ENCODE results near the gene TP53. TPM values are rescaled to one million over a fixed set of nuclear protein-coding genes. Genes with fewer than 3 reads are reported as not detected.
A peak's percentile ranks its signal among the peaks of the same experiment; 100 is the strongest.
"Not testable (repeated sequence)": the region's sequence is repeated elsewhere in the genome, so short reads cannot be mapped to it uniquely, and the experiment has no call there.

TP53 gene
- total RNA-seq, 1 donor from 2014 or later, result 49.4 TPM

DNA sequence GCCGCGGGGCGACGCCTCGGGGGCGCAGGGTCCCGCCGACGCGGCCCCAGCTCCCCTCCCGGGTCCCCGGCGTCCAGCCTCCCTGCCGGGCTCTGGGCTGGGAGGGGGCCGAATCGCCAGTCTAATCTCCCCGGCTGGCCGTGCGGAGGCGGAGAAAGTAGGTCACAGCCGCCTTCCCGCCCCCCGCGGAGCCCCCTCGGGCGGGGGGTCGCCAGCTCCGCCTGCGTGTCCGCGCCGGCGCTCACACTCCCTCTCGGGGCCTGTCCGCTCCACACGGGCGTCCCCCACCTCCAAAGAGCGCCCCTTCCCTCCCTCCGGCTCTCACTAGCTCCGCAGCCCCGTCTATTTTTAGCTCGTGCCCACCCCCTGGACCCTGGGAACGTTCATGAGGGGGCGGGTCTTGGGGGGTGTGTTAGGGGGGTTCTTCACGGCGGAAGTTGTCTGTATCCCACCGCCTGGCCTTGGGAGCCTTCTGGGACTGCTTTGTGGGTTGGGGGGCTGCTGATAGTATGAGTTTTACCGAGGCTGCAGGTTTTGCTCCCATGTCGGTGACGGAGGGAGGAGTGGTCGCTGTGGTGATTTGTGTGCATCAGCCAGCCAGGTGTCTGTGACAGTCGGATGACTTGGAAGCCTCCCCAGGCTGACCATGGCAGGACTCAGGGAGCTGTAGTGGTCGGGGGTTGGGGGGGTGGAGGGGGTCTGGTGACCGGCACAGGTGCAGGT is 35.5 kb downstream of the TP53 start:
- TF ChIP-seq CTCF (conservative IDR thresholded peaks at IDR 0.05; ENCODE audit: low read depth, low read length), result no peak
- no peak overlapping the region for H3K4me3 ChIP-seq (ENCODE audit: low read depth, low read length)
- no peak for DNase-seq (ENCODE audit: low read depth)

- no peak for DNase-seq (ENCODE audit: low read depth)
- TF ChIP-seq CTCF (conservative IDR thresholded peaks at IDR 0.05; ENCODE audit: low read depth, low read length), result no peak
Observed at GRCh38 chr17:7651097-7651664, 36.1 kb downstream of the TP53 start.

DNA sequence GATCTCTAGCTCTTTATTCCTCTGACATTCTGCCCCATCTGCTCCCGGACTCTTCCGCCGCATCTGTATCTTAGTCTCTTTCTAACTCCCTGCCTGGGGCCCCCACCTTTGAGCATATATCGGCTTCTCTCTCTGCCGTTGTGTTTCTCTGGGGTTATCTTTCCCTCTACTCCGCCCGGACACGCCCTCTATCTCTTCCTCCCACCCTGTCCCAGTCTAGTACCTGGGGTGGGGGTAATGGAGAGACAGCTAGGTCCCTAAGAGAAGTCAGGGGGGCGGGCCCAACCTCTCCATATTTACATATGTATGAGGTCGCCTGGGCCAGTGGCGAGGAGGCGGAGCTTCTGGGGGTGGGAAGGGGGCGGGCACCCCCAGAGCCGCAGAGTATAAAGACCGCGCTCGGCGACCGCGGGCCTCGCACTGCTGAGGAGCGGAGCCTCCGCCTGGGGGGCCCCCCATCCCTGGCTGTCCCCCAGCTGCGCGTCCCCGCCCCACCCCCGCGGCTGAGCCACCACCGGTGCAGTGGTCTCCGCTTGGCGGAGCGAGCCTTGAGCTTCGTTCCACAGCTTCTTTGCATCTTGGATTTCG is 36.7 kb downstream of the TP53 start, which contains the start of gene ATP1B2:
TSS of gene ATP1B2 (plus strand) at position 418 of the 588 bp plus-strand sequence. CDS start 593 bp downstream, outside the sequence.
- no peak for TF ChIP-seq CTCF (conservative IDR thresholded peaks at IDR 0.05; ENCODE audit: low read depth, low read length)
- H3K4me3 ChIP-seq (ENCODE audit: low read depth, low read length), result peak within 1 kb of the TSS; percentile 19
- DNase-seq (ENCODE audit: low read depth), result no peak

More at GRCh38 chr17:7651097-7651664, 36.1 kb downstream of the TP53 start:
- H3K4me3 ChIP-seq (ENCODE audit: low read depth, low read length), result no peak overlapping the region

GRCh38 chr17:7647018-7647417 is 40.3 kb downstream of the TP53 start:
- TF ChIP-seq CTCF (conservative IDR thresholded peaks at IDR 0.05; ENCODE audit: low read depth, low read length), result no peak
- no peak for DNase-seq (ENCODE audit: low read depth)
- H3K4me3 ChIP-seq (ENCODE audit: low read depth, low read length), result no peak overlapping the region

GRCh38 chr17:7646457-7646856 is 40.8 kb downstream of the TP53 start:
- DNase-seq (ENCODE audit: low read depth), result no peak
- TF ChIP-seq CTCF (conservative IDR thresholded peaks at IDR 0.05; ENCODE audit: low read depth, low read length), result no peak
- no peak overlapping the region for H3K4me3 ChIP-seq (ENCODE audit: low read depth, low read length)

- TF ChIP-seq CTCF (conservative IDR thresholded peaks at IDR 0.05; ENCODE audit: low read depth, low read length), result no peak
Observed at GRCh38 chr17:7644775-7645174, 42.5 kb downstream of the TP53 start.

GRCh38 chr17:7641635-7642034 is 45.7 kb downstream of the TP53 start:
- not testable (repeated sequence) for DNase-seq (ENCODE audit: low read depth); H3K4me3 ChIP-seq (ENCODE audit: low read depth, low read length)

More at GRCh38 chr17:7644775-7645174, 42.5 kb downstream of the TP53 start:
- H3K4me3 ChIP-seq (ENCODE audit: low read depth, low read length), result no peak overlapping the region
- DNase-seq (ENCODE audit: low read depth), result no peak

Data from epithelial cell of proximal tubule (primary cell).